GM12878 (cell line): ENCODE measurements around the gene RCL1. TPM values are rescaled to one million over a fixed set of nuclear protein-coding genes. Genes with fewer than 3 reads are reported as not detected.

ENCODE experiments used
- ATAC-seq: fragments of 200-7000 bp; cut with Tn5 transposase; 3 replicates; pipeline ENCODE4 v1.9.1; 2020; ENCODE audit warnings: mild to moderate bottlenecking, moderate library complexity
- BruUV-seq: library from RNA; stranded (reverse); fragments of 400-500 nt; replicated peaks from 2 replicates; lab custom pipeline; 2021; lab: Mats Ljungman, UMichigan
- CTCF ChIA-PET: fragments of 300-600 bp; sonication (Branson Sonifier 250); formaldehyde crosslinking; extraction: SDS; loops from one replicate; lab custom pipeline; 2021; ENCODE audit warnings: inconsistent platforms; lab: Yijun Ruan, JAX
- POLR2A ChIA-PET: fragments of 350-600 bp; formaldehyde crosslinking; extraction: SDS; loops from one replicate; lab custom pipeline; 2021; ENCODE audit warnings: inconsistent platforms; lab: Charles Lee
- RAD21 ChIA-PET: fragments of 300-600 bp; sonication (Branson Sonifier 250); formaldehyde crosslinking; loops from one replicate; lab custom pipeline; 2023; ENCODE audit warnings: antibody characterized with exemption; ENCODE audit not compliant: unreplicated experiment; lab: Charles Lee
- SMC1A ChIA-PET: fragments of 300-600 bp; sonication (Branson Sonifier 250); formaldehyde crosslinking; loops from one replicate; lab custom pipeline; 2023; ENCODE audit not compliant: unreplicated experiment, uncharacterized antibody; lab: Charles Lee
- DNase-seq: peaks from one replicate; pipeline ENCODE4 v3.0.0-alpha.2; 2011; ENCODE audit warnings: low read depth, low spot score
- FAIRE-seq: peaks from 3 replicates; lab custom pipeline; 2011; peaks lifted over from hg19 to GRCh38; lab: Jason Lieb, UNC
- H2AFZ ChIP-seq: 2 replicates; pipeline ENCODE4 v1.6.0; 2011; ENCODE audit warnings: low read depth, low read length, control low read depth; ENCODE audit not compliant: control insufficient read depth
- H3K27ac ChIP-seq: 2 replicates; pipeline ENCODE4 v1.5.1; 2011; ENCODE audit warnings: control low read depth; ENCODE audit not compliant: control insufficient read depth, insufficient read depth
- H3K27me3 ChIP-seq, 2 experiments: replicated peaks in 1 of 2; 2 replicates each; pipeline versions ENCODE4 v1.6.0 to v1.6.1; 2011; ENCODE audit warnings: low read length in 1 of 2; ENCODE audit not compliant: control insufficient read depth in 2 of 2, insufficient read depth in 2 of 2
- H3K36me3 ChIP-seq, 2 experiments: 2 replicates each; pipeline ENCODE4 v1.5.1; 2011; ENCODE audit warnings: low read length in 1 of 2; ENCODE audit not compliant: control insufficient read depth in 2 of 2, insufficient read depth in 2 of 2
- H3K4me1 ChIP-seq: 2 replicates; pipeline ENCODE4 v1.6.1; 2011; ENCODE audit warnings: mild to moderate bottlenecking, low read length, moderate library complexity, mixed read lengths; ENCODE audit not compliant: control insufficient read depth, insufficient read depth
- H3K4me2 ChIP-seq: 2 replicates; pipeline ENCODE4 v1.6.0; 2011; ENCODE audit warnings: control low read depth; ENCODE audit not compliant: control insufficient read depth, insufficient read depth
- H3K4me3 ChIP-seq: fragments of 200-600 bp; sonication (generic); 2 replicates; pipeline ENCODE4 v1.5.1; 2016
- H3K79me2 ChIP-seq: 2 replicates; pipeline ENCODE4 v1.6.0; 2011; ENCODE audit warnings: low read length; ENCODE audit not compliant: control insufficient read depth, insufficient read depth
- H3K9ac ChIP-seq: 2 replicates; pipeline ENCODE4 v1.8.0; 2011; ENCODE audit warnings: low read length, control low read depth, mixed read lengths; ENCODE audit not compliant: control insufficient read depth, insufficient read depth
- H3K9me3 ChIP-seq: replicated peaks from 3 replicates; pipeline ENCODE4 v1.5.1; 2011; ENCODE audit warnings: mild to moderate bottlenecking, low read length; ENCODE audit not compliant: control insufficient read depth, insufficient read depth
- H4K20me1 ChIP-seq: 2 replicates; pipeline ENCODE4 v1.6.0; 2011; ENCODE audit not compliant: control insufficient read depth, insufficient read depth
- BRCA1 ChIP-seq: IDR thresholded peaks from 2 replicates; pipeline ENCODE4 v1.6.1; 2011; ENCODE audit warnings: low read depth, low read length, improper control_type of control experiment
- DPF2 ChIP-seq: fragments of 450-650 bp; IDR thresholded peaks from 2 replicates; pipeline ENCODE4 v1.6.1; 2017; ENCODE audit warnings: mild to moderate bottlenecking
- EP300 ChIP-seq, 2 experiments: fragments of 150-350 bp in 1 of 2; IDR thresholded peaks; 2 replicates each; pipeline ENCODE4 v1.6.1; 2011 to 2012; ENCODE audit warnings: low read depth in 2 of 2, low read length in 2 of 2, borderline replicate concordance in 1 of 2, improper control_type of control experiment in 1 of 2, inconsistent platforms in 1 of 2; ENCODE audit not compliant: control insufficient read depth in 1 of 2
- EZH2 ChIP-seq: IDR thresholded peaks from 2 replicates; pipeline ENCODE4 v1.6.1; 2012; ENCODE audit warnings: low read depth, mild to moderate bottlenecking, control low read depth, inconsistent platforms, low read length, borderline replicate concordance; ENCODE audit not compliant: control insufficient read depth
- KAT2A ChIP-seq: conservative IDR thresholded peaks from 2 replicates; pipeline ENCODE4 v1.6.1; 2011; ENCODE audit warnings: low read depth, low read length; ENCODE audit not compliant: control insufficient read depth
- NFXL1 ChIP-seq: fragments of 450-650 bp; IDR thresholded peaks from 2 replicates; pipeline ENCODE4 v1.6.1; 2017; ENCODE audit warnings: antibody characterized with exemption, mild to moderate bottlenecking, borderline replicate concordance
- NR2C2 ChIP-seq: IDR thresholded peaks from 2 replicates; pipeline ENCODE4 v1.6.1; 2011; ENCODE audit warnings: borderline replicate concordance, low read depth; ENCODE audit not compliant: control insufficient read depth, insufficient read length
- PAX8 ChIP-seq: fragments of 450-650 bp; IDR thresholded peaks from 2 replicates; pipeline ENCODE4 v1.6.1; 2017; ENCODE audit warnings: mild to moderate bottlenecking, moderate library complexity
- RB1 ChIP-seq: fragments of 450-650 bp; formaldehyde crosslinking; IDR thresholded peaks from 2 replicates; pipeline ENCODE4 v1.6.1; 2017; ENCODE audit warnings: mild to moderate bottlenecking, borderline replicate concordance
- SMAD5 ChIP-seq: IDR thresholded peaks from 2 replicates; pipeline ENCODE4 v1.6.1; 2016; ENCODE audit warnings: antibody characterized with exemption, low read depth
- ZZZ3 ChIP-seq: IDR thresholded peaks from 2 replicates; pipeline ENCODE4 v1.6.1; 2011; ENCODE audit warnings: low read depth; ENCODE audit not compliant: control insufficient read depth, insufficient read length
- WGBS: methylation state at CpG from one replicate; pipeline ENCODE4 v1.1.6; 2016; ENCODE audit warnings: low lambda C conversion rate; ENCODE audit not compliant: insufficient replicate concordance, insufficient coverage; ENCODE audit errors: missing lambda C conversion rate; 5-methylcytosine and 5-hydroxymethylcytosine counted together
- in situ Hi-C: fragments of 300-500 bp; cut with MboI; formaldehyde crosslinking; loops from 9 replicates; pipeline ENCODE4 v1.14.3; 2018; ENCODE audit warnings: mixed read lengths
- intact Hi-C: fragments of 100-400 bp; cut with micrococcal nuclease; formaldehyde crosslinking; loops from one replicate; pipeline ENCODE4 v1.14.2; 2022; ENCODE audit not compliant: unreplicated experiment
- polyA plus RNA-seq, 11 experiments: library from polyadenylated mRNA; depleted of rRNA in 4 of 11; unstranded in 6 of 11; stranded (reverse) in 5 of 11; fragments of >200 nt; fragmentation: Nextera tagmentation in 4 of 11; fragmentation: Illumina TruSeq in 1 of 11; extraction: Ambion mirVana in 4 of 11; extraction: Trizol in 1 of 11; gene quantifications; 1 replicate in 1 of 11; 2 replicates in 10 of 11; pipeline versions ENCODE4 v1.2.1 to v1.2.3, GENCODE V29; 2011 to 2016; ENCODE audit warnings: inconsistent platforms in 2 of 11, missing spikeins in 2 of 11, low read depth in 1 of 11
- total RNA-seq, 4 experiments: library from RNA; depleted of rRNA in 3 of 4; stranded (reverse); fragments of >200 nt in 3 of 4; fragmentation: Illumina TruSeq in 1 of 4; extraction: Trizol in 1 of 4; gene quantifications; 2 replicates each; pipeline versions ENCODE4 v1.2.1 to v1.2.3, GENCODE V29; 2013 to 2021
- TF ChIP-seq, protein P1 (sequence below): fragments of 450-650 bp; IDR thresholded peaks from 2 replicates; pipeline ENCODE4 v1.6.1; 2018; ENCODE audit warnings: mild to moderate bottlenecking, low read depth, moderate library complexity; ENCODE audit not compliant: partially characterized antibody
- TF ChIP-seq, protein P2 (sequence below): fragments of 450-650 bp; IDR thresholded peaks from 2 replicates; pipeline ENCODE4 v1.6.1; 2017; ENCODE audit warnings: borderline replicate concordance

RCL1 gene
- total and polyA plus RNA-seq, 10 of the 15 experiments (the other 5 are each of a cell fraction or from before 2014, with no cell fraction given) = 21.1 to 46.8 (median 30.5) TPM

DNA sequence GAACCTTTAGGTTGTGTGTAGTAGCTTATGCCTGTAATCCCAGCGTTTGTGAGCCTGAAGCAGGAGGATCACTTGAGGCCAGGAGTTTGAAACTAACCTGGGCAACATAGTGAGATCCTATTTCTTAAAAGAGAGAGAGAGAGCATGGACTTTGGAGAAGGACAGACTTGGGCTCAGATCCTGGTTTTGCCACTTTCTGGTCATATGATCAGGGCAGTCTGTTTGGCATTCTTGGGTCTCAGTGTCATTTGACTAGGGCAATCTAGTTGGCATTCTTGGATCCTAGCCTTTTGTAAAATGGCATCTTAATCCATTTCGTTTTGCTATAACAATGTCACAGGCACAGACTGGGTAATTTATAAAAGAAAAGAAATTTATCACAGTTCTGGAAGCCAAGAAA is 28.4 kb downstream of the RCL1 start:
- peaks cover 71% of the 10 kb centered on the region for H3K79me2 ChIP-seq
- no peak overlapping the region for H3K4me3 ChIP-seq
- CTCF ChIA-PET = interaction anchor here (1.4 to 2.2 kb wide), 3 partner anchors 17 to 109 kb away, joined by 3 to 6 read pairs (median 5); no protein-coding TSS in a partner anchor
- RAD21 ChIA-PET = interaction anchor here (0.5 kb wide), 1 partner anchor 13 kb away, joined by 3 read pairs; no protein-coding TSS in a partner anchor
- no peak overlapping the region for H3K27ac ChIP-seq
- TF ChIP-seq SMAD5 = no peak
- TF ChIP-seq NR2C2 = no peak
- no peak for TF ChIP-seq NFXL1
- no peak for TF ChIP-seq BRCA1
- TF ChIP-seq DPF2 = no peak
- TF ChIP-seq, protein P1, sequence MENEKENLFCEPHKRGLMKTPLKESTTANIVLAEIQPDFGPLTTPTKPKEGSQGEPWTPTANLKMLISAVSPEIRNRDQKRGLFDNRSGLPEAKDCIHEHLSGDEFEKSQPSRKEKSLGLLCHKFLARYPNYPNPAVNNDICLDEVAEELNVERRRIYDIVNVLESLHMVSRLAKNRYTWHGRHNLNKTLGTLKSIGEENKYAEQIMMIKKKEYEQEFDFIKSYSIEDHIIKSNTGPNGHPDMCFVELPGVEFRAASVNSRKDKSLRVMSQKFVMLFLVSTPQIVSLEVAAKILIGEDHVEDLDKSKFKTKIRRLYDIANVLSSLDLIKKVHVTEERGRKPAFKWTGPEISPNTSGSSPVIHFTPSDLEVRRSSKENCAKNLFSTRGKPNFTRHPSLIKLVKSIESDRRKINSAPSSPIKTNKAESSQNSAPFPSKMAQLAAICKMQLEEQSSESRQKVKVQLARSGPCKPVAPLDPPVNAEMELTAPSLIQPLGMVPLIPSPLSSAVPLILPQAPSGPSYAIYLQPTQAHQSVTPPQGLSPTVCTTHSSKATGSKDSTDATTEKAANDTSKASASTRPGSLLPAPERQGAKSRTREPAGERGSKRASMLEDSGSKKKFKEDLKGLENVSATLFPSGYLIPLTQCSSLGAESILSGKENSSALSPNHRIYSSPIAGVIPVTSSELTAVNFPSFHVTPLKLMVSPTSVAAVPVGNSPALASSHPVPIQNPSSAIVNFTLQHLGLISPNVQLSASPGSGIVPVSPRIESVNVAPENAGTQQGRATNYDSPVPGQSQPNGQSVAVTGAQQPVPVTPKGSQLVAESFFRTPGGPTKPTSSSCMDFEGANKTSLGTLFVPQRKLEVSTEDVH = no peak
- no peak for TF ChIP-seq PAX8
- TF ChIP-seq KAT2A = no peak
- no peak for TF ChIP-seq ZZZ3
- no peak for TF ChIP-seq EZH2
- no peak for TF ChIP-seq RB1
- no peak for TF ChIP-seq EP300 (IDR thresholded peaks at IDR 0.05; ENCODE audit: borderline replicate concordance in 1 of 2, control insufficient read depth in 1 of 2, low read depth in 2 of 2, low read length in 2 of 2)
- TF ChIP-seq, protein P2, sequence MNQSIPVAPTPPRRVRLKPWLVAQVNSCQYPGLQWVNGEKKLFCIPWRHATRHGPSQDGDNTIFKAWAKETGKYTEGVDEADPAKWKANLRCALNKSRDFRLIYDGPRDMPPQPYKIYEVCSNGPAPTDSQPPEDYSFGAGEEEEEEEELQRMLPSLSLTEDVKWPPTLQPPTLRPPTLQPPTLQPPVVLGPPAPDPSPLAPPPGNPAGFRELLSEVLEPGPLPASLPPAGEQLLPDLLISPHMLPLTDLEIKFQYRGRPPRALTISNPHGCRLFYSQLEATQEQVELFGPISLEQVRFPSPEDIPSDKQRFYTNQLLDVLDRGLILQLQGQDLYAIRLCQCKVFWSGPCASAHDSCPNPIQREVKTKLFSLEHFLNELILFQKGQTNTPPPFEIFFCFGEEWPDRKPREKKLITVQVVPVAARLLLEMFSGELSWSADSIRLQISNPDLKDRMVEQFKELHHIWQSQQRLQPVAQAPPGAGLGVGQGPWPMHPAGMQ = no peak
- FAIRE-seq (no peak), DNase-seq (no peak), ATAC-seq (no peak)
- POLR2A ChIA-PET = interaction anchor here (0.9 to 1.4 kb wide), 3 partner anchors 17 to 811 kb away, joined by 3 read pairs; no protein-coding TSS in a partner anchor
- no peak overlapping the region for H2AFZ ChIP-seq
- H3K27me3 ChIP-seq = no peaks in the 10 kb centered on the region
- SMC1A ChIA-PET = interaction anchor here (0.7 to 1.3 kb wide), 4 partner anchors 9 to 28 kb away, joined by 3 to 5 read pairs (median 3); no protein-coding TSS in a partner anchor
- 71% methylated on average over 2 of the region's 2 CpGs for WGBS
- peaks cover 0 to 4% of the 10 kb centered on the region in 2 experiments; a peak in 1 of 4 replicates for H3K36me3 ChIP-seq
- no peaks in the 10 kb centered on the region; the same call in 2 of the 3 replicates for H3K9me3 ChIP-seq
- no peaks in the 10 kb centered on the region; the same call in 1 of the 2 replicates for H4K20me1 ChIP-seq
- no peak overlapping the region for H3K4me2 ChIP-seq
- in situ Hi-C loops = no loop called here
- no peak overlapping the region for H3K9ac ChIP-seq
- BruUV-seq = no TSS peak
- intact Hi-C loops = no loop called here
- peaks cover 9% of the 10 kb centered on the region for H3K4me1 ChIP-seq
